AG09319 (cell line): Measurements from ENCODE around the gene VTI1A.
A peak's percentile ranks its signal among the peaks of the same experiment; 100 is the strongest.

Experiments used
- DNase-seq: peaks from one replicate; pipeline ENCODE4 v3.0.0-alpha.2; 2010; ENCODE audit warnings: low read depth; ENCODE audit errors: extremely low read depth
- CTCF ChIP-seq: IDR thresholded peaks from 2 replicates; pipeline ENCODE4 v1.5.1; 2011; ENCODE audit warnings: low read depth, mild to moderate bottlenecking, inconsistent platforms, low read length, moderate library complexity

Gene VTI1A

DNA sequence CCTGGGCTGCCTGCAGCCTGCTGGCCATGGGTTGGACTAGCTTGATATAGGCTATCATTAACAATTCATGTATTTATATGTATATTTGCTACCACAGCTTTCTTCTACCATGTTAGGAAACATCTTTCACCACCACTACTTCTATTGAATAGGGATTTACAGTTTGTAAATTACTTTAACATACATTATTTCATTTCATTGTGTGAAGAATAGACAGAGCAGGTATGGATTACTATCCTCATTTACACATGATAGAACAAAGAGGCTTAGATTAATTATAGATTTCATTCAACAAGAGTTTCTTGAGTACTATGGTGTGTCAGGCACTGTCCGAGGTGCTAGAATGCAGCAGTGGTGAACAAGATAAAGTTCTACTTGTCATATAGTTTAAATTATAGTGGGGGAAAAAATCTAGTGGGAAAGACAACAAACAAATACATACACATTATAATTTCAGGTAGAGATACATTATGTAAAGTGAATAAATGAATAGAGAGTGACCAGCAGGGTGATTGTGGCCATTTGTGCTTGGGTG lies 20.6 kb downstream of the VTI1A start:
- no peak for DNase-seq
- no peak for TF ChIP-seq CTCF

DNA sequence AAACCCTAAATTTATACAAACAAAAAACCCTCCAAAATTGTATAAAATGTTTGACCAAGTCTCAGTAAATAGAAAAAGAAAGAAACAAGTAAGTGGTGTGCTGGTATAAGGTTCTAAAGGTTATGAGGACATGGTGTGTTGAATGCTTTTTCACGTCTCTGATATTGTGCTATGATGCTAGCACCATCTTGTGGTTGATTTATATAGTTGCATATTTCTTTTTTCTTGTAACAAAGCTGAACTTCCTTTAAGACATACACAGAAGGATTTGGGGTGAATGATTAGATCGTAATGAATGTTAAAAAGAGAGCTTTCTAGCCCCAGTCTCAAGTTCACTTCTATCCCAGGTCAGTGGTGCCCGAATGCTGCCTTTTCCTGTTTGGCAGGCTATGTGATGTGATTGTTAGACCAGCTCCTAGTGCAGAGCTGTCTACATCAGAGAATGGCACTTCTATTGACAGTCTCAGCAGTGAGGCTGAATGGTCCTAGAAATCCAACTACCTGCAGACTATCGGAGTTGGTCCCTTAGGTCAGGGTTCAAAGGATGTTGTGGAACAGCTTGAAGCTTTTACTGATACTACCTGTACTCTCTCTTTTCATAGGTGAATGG lies 25.0 kb downstream of the VTI1A start:
- DNase-seq = peak; percentile 14
- TF ChIP-seq CTCF = peak; percentile 62

DNA sequence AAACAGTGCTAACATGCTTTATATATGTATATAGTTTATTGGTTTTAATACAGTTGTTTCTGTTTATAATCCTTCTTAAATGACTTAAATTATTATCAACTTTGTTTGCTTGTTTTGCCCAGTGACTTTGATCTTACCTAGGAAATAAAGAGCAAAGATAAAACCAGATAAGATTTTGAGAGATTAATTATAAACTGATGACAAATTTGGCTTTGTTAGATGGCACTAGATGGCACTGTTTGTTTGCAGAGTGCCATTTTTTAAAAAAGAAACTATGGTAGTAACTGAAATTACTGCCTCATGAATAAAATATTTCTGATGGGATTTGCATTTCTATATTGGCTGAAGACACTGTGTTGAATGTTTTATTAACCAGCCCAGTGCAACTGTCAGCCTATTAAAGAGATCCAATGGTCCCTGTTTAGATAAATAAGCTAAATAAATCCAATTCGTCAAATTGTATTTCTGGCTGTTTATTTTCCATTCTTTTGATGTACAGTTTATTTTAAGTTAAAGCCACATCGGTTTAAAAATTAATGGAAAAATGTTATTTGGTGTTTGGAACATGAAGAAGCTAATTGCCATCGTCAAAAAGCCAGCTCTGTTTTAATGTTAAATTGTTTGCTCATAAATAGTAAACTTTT lies 28.7 kb downstream of the VTI1A start:
- no peak for DNase-seq
- TF ChIP-seq CTCF = peak; percentile 57

DNA sequence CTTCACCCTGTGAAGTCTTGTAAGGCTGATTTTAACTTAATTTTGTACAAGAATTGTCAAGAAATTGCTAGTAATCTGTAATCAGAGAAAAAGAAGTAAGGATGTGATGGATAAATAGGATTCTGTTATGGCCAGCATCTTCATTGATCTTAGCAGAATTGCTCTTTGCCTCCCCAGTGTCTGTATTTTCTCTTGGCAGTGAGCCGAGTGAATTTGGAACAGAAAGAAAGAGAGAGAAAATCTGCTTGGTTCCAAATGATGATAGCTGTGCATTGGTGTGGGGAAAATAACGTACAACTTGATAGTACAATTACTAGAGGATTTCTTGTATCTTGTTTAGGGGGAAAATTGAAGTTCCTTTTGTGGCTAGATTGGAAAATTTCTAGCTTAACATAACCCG lies 34.6 kb downstream of the VTI1A start:
- DNase-seq = no peak
- TF ChIP-seq CTCF = no peak

DNA sequence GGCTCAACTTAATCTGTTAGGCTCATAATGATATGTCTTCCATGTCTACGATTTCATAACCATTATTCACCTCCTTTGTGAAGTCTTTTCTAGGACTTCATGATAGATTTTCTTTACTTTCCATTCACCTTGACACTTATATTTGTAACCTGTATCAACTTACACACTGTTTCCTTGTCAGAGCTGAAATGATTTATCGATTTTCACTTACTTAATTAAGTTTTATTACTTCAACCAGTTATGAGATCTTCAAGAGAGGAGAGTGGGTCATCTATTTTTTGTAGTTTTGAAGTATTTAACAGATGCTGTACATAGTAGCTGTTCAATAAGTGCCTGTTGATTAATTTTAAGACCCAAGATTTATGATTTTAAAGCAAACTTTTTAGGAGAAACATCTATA lies 37.4 kb downstream of the VTI1A start:
- no peak for DNase-seq
- no peak for TF ChIP-seq CTCF

DNA sequence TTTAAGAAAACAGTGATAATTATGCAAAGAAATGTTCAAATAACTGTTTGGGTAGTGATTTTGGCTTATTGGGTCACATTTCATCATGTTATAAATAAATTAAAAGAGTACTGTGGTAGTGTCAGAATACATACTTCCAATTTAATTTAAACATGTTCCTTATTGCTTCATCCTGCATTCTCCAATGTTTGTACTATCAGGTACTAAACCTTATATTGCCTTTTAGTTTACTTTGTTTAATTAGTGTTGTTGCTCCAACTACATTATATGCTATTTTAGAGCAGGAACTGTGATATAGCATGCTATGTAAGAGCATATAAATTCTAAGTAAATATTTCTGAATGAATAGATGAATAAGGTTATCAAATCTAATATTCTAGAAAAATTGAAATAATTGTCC lies 40.9 kb downstream of the VTI1A start:
- no peak for TF ChIP-seq CTCF
- no peak for DNase-seq

GRCh38 chr10:112490545-112490944 lies 43.5 kb downstream of the VTI1A start:
- TF ChIP-seq CTCF = no peak
- DNase-seq = no peak
